H9 (cell line): Measurements from ENCODE around the gene CD2. TPM values are rescaled to one million over a fixed set of nuclear protein-coding genes. Genes with fewer than 3 reads are reported as not detected.

ENCODE experiments used
- DNase-seq: peaks from one replicate; pipeline ENCODE4 v3.0.0-alpha.2; 2017
- H2AFZ ChIP-seq: one replicate; pipeline ENCODE4 v1.6.1; 2013; ENCODE audit warnings: mild to moderate bottlenecking, low read length, control low read depth, moderate library complexity
- H2AK5ac ChIP-seq: 2 replicates; pipeline ENCODE4 v1.6.1; 2013; ENCODE audit warnings: low read length, control low read depth, mixed read lengths; ENCODE audit not compliant: insufficient read length
- H2BK120ac ChIP-seq: one replicate; pipeline ENCODE4 v1.6.1; 2013; ENCODE audit warnings: low read depth, mild to moderate bottlenecking, low read length, control low read depth, inconsistent platforms; ENCODE audit not compliant: poor library complexity, severe bottlenecking
- H2BK12ac ChIP-seq: 2 replicates; pipeline ENCODE4 v1.6.1; 2013; ENCODE audit warnings: low read length, control low read depth, mixed read lengths, low read depth; ENCODE audit not compliant: insufficient read length
- H2BK15ac ChIP-seq: 2 replicates; pipeline ENCODE4 v1.6.1; 2013; ENCODE audit warnings: low read depth, low read length, control low read depth
- H2BK20ac ChIP-seq: one replicate; pipeline ENCODE4 v1.6.1; 2013; ENCODE audit warnings: low read depth, mild to moderate bottlenecking, low read length, control low read depth, inconsistent platforms; ENCODE audit not compliant: poor library complexity, severe bottlenecking
- H2BK5ac ChIP-seq: 2 replicates; pipeline ENCODE4 v1.6.1; 2013; ENCODE audit warnings: low read length, control low read depth, mixed read lengths; ENCODE audit not compliant: insufficient read length
- H3K14ac ChIP-seq: 2 replicates; pipeline ENCODE4 v1.6.1; 2013; ENCODE audit warnings: low read length, control low read depth; ENCODE audit not compliant: insufficient read depth
- H3K18ac ChIP-seq: 2 replicates; pipeline ENCODE4 v1.6.1; 2013; ENCODE audit warnings: low read depth, mild to moderate bottlenecking, mixed read lengths, low read length, control low read depth; ENCODE audit not compliant: insufficient read length
- H3K23ac ChIP-seq: 2 replicates; pipeline ENCODE4 v1.6.1; 2013; ENCODE audit warnings: low read length, control low read depth, mixed read lengths, low read depth; ENCODE audit not compliant: insufficient read length
- H3K23me2 ChIP-seq: 2 replicates; pipeline ENCODE4 v1.6.1; 2013; ENCODE audit warnings: low read depth, mild to moderate bottlenecking, mixed read lengths, low read length, control low read depth; ENCODE audit not compliant: insufficient read length, poor library complexity, severe bottlenecking
- H3K27ac ChIP-seq: 2 replicates; pipeline ENCODE4 v1.5.1; 2013; ENCODE audit warnings: low read length, control low read depth, mixed read lengths, low read depth; ENCODE audit not compliant: insufficient read length
- H3K27me3 ChIP-seq: 2 replicates; pipeline ENCODE4 v1.6.1; 2013; ENCODE audit warnings: low read length, control low read depth, inconsistent platforms; ENCODE audit not compliant: insufficient read depth
- H3K4ac ChIP-seq: 2 replicates; pipeline ENCODE4 v1.6.1; 2013; ENCODE audit warnings: low read depth, mild to moderate bottlenecking, control low read depth, inconsistent platforms, low read length, moderate library complexity
- H3K4me1 ChIP-seq: 2 replicates; pipeline ENCODE4 v1.6.1; 2013; ENCODE audit warnings: low read length, control low read depth, inconsistent platforms; ENCODE audit not compliant: insufficient read depth
- H3K4me2 ChIP-seq: 2 replicates; pipeline ENCODE4 v1.6.1; 2013; ENCODE audit warnings: low read length, control low read depth, mixed read lengths; ENCODE audit not compliant: insufficient read length, insufficient read depth
- H3K56ac ChIP-seq: 2 replicates; pipeline ENCODE4 v1.6.1; 2013; ENCODE audit warnings: low read depth, mild to moderate bottlenecking, mixed read lengths, low read length, control low read depth; ENCODE audit not compliant: insufficient read length
- H3K79me1 ChIP-seq: 2 replicates; pipeline ENCODE4 v1.6.1; 2013; ENCODE audit warnings: low read depth, mild to moderate bottlenecking, moderate library complexity, low read length, control low read depth, inconsistent platforms; ENCODE audit not compliant: insufficient read depth, poor library complexity, severe bottlenecking
- H3K79me2 ChIP-seq: 2 replicates; pipeline ENCODE4 v1.6.1; 2013; ENCODE audit warnings: low read length, control low read depth, inconsistent platforms; ENCODE audit not compliant: insufficient read depth
- H3K9ac ChIP-seq: 2 replicates; pipeline ENCODE4 v1.6.1; 2013; ENCODE audit warnings: low read length, control low read depth, mixed read lengths; ENCODE audit not compliant: insufficient read length; ENCODE audit errors: extremely low read depth
- H3K9me3 ChIP-seq: one replicate; pipeline ENCODE4 v1.6.1; 2013; ENCODE audit warnings: low read depth, low read length, inconsistent platforms; ENCODE audit not compliant: control insufficient read depth
- H3T11ph ChIP-seq: one replicate; pipeline ENCODE4 v1.6.1; 2013; ENCODE audit warnings: mild to moderate bottlenecking, low read length, control low read depth, inconsistent platforms
- H4K20me1 ChIP-seq: one replicate; pipeline ENCODE4 v1.6.1; 2013; ENCODE audit not compliant: control insufficient read depth, insufficient read length, insufficient read depth
- H4K5ac ChIP-seq: 2 replicates; pipeline ENCODE4 v1.6.1; 2013; ENCODE audit warnings: low read depth, mild to moderate bottlenecking, mixed read lengths, low read length, control low read depth; ENCODE audit not compliant: insufficient read length
- H4K8ac ChIP-seq: replicated peaks from 2 replicates; pipeline ENCODE4 v1.6.1; 2013; ENCODE audit warnings: low read length, control low read depth, mixed read lengths, low read depth; ENCODE audit not compliant: insufficient read length
- H4K91ac ChIP-seq: 2 replicates; pipeline ENCODE4 v1.6.1; 2013; ENCODE audit warnings: low read depth, mild to moderate bottlenecking, moderate library complexity, mixed read lengths, low read length, control low read depth; ENCODE audit not compliant: insufficient read length
- H3K27ac Mint-ChIP-seq, 3 experiments: 2 replicates in 2 of 3; 3 replicates in 1 of 3; pipeline ENCODE4 v1.8.0; 2020 to 2021; ENCODE audit warnings: mixed read lengths in 3 of 3, mild to moderate bottlenecking in 1 of 3, moderate library complexity in 1 of 3
- H3K27me3 Mint-ChIP-seq: 2 replicates; pipeline ENCODE4 v1.8.0; 2021; ENCODE audit warnings: low read depth, mild to moderate bottlenecking, moderate library complexity, mixed read lengths
- H3K36me3 Mint-ChIP-seq, 3 experiments: 2 replicates in 2 of 3; 3 replicates in 1 of 3; pipeline ENCODE4 v1.8.0; 2020 to 2021; ENCODE audit warnings: low read depth in 3 of 3, mixed read lengths in 3 of 3; ENCODE audit not compliant: insufficient read depth in 1 of 3
- H3K4me1 Mint-ChIP-seq, 2 experiments: 2 replicates each; pipeline ENCODE4 v1.8.0; 2020; ENCODE audit warnings: mixed read lengths in 2 of 2
- H3K4me3 Mint-ChIP-seq, 2 experiments: 2 replicates in 1 of 2; 3 replicates in 1 of 2; pipeline ENCODE4 v1.8.0; 2020 to 2021; ENCODE audit warnings: mild to moderate bottlenecking in 2 of 2, mixed read lengths in 2 of 2, moderate library complexity in 1 of 2
- H3K9me3 Mint-ChIP-seq, 2 experiments: 2 replicates in 1 of 2; 3 replicates in 1 of 2; pipeline ENCODE4 v1.8.0; 2020; ENCODE audit warnings: mild to moderate bottlenecking in 2 of 2, mixed read lengths in 2 of 2, moderate library complexity in 1 of 2
- CTCF ChIP-seq: fragments of 200-600 bp; sonication (generic); conservative IDR thresholded peaks from 3 replicates; pipeline ENCODE4 v1.8.0; 2021; ENCODE audit warnings: antibody characterized with exemption, mild to moderate bottlenecking
- total RNA-seq: library from RNA; stranded (reverse); gene quantifications from 2 replicates; pipeline ENCODE4 v1.2.1, GENCODE V29; 2021

Gene CD2
- total RNA-seq, 1 experiment from 2014 or later, result not detected

- H2AFZ ChIP-seq, result no peak overlapping the region
- no peaks in the 10 kb centered on the region for H3K9me3 ChIP-seq
- no peak overlapping the region for H3K56ac ChIP-seq
- no peak overlapping the region for H3K18ac ChIP-seq
- H3K79me2 ChIP-seq, result no peaks in the 10 kb centered on the region
- H3T11ph ChIP-seq, result no peak overlapping the region
- no peak overlapping the region for H2BK20ac ChIP-seq
- H2AK5ac ChIP-seq, result no peak overlapping the region
- H3K27me3 ChIP-seq, result no peaks in the 10 kb centered on the region
- H3K36me3 Mint-ChIP-seq, result peaks cover 0 to 4% (median 0%) of the 10 kb centered on the region in 3 experiments; a peak in 2 of 7 replicates
- H3K23ac ChIP-seq, result no peak overlapping the region
- no peak for DNase-seq
- H3K14ac ChIP-seq, result no peak overlapping the region
- no peaks in the 10 kb centered on the region for H3K23me2 ChIP-seq
- no peak overlapping the region for H3K27ac ChIP-seq
- H3K4me3 Mint-ChIP-seq, result no peak overlapping the region
- no peak overlapping the region for H2BK15ac ChIP-seq
- no peaks in the 10 kb centered on the region for H3K4me1 ChIP-seq
- no peak overlapping the region for H2BK5ac ChIP-seq
- H3K4me1 Mint-ChIP-seq, result peaks cover 3 to 6% of the 10 kb centered on the region in 2 experiments
- peaks cover 0 to 3% of the 10 kb centered on the region in 2 experiments; a peak in 3 of 5 replicates for H3K9me3 Mint-ChIP-seq
- no peaks in the 10 kb centered on the region for H4K20me1 ChIP-seq
- H3K4ac ChIP-seq, result no peak overlapping the region
- no peak overlapping the region for H4K8ac ChIP-seq
- H3K27ac Mint-ChIP-seq, result no peak overlapping the region
- no peak overlapping the region for H2BK120ac ChIP-seq
- H3K4me2 ChIP-seq, result no peak overlapping the region
- H4K91ac ChIP-seq, result no peak overlapping the region
- H4K5ac ChIP-seq, result no peak overlapping the region
- no peaks in the 10 kb centered on the region for H3K27me3 Mint-ChIP-seq
- no peak for TF ChIP-seq CTCF
- no peak overlapping the region for H3K9ac ChIP-seq
- H3K79me1 ChIP-seq, result no peaks in the 10 kb centered on the region
- no peak overlapping the region for H2BK12ac ChIP-seq
These were observed 22.8 kb upstream of the CD2 start for GRCh38 chr1:116731439-116731838.
